Heart left ventricle (tissue), 16 donors: ENCODE results near the gene FAM170B. TPM values are rescaled to one million over a fixed set of nuclear protein-coding genes. Genes with fewer than 3 reads are reported as not detected.
A peak's percentile ranks its signal among the peaks of the same experiment; 100 is the strongest.

ENCODE experiments used
- ATAC-seq, 4 donors: fragments of 200-7000 bp; cut with Tn5 transposase; one replicate each; pipeline ENCODE4 v1.9.1; 2020 to 2022; ENCODE audit warnings: moderate library complexity in 4 of 4, mild to moderate bottlenecking in 3 of 4, moderate number of reproducible peaks in 1 of 4
- DNase-seq, 5 donors: peaks; one replicate each; pipeline ENCODE4 v3.0.0-alpha.2; 2020
- H3K27ac ChIP-seq, 12 donors: fragments of 200-600 bp; sonication (generic) in 4 of 12; one replicate each; pipeline versions ENCODE4 v1.5.0 to v1.8.0; 2016 to 2022; ENCODE audit warnings: mild to moderate bottlenecking in 2 of 12
- H3K27me3 ChIP-seq, 9 donors: fragments of 200-600 bp; sonication (generic) in 2 of 9; one replicate each; pipeline versions ENCODE4 v1.5.1 to v1.8.0; 2016 to 2022; ENCODE audit warnings: mild to moderate bottlenecking in 3 of 9
- H3K36me3 ChIP-seq, 9 donors: fragments of 200-600 bp; sonication (generic) in 2 of 9; one replicate each; pipeline versions ENCODE4 v1.5.0 to v1.8.0; 2018 to 2022; ENCODE audit warnings: mild to moderate bottlenecking in 2 of 9
- H3K4me1 ChIP-seq, 12 donors: fragments of 200-600 bp; sonication (generic) in 4 of 12; one replicate each; pipeline versions ENCODE4 v1.5.0 to v1.8.0; 2016 to 2022; ENCODE audit warnings: mild to moderate bottlenecking in 3 of 12
- H3K4me3 ChIP-seq, 12 donors: fragments of 200-600 bp; sonication (generic) in 4 of 12; one replicate each; pipeline versions ENCODE4 v1.5.0 to v1.8.0; 2017 to 2022; ENCODE audit warnings: mild to moderate bottlenecking in 9 of 12, moderate library complexity in 4 of 12
- H3K9me3 ChIP-seq, 12 donors: fragments of 200-600 bp; sonication (generic) in 4 of 12; one replicate each; pipeline versions ENCODE4 v1.5.0 to v1.8.0; 2016 to 2022; ENCODE audit warnings: mild to moderate bottlenecking in 1 of 12
- POLR2A ChIP-seq, 2 donors: fragments of 450-650 bp; IDR thresholded peaks; one replicate each; pipeline ENCODE4 v1.6.1; 2017; ENCODE audit warnings: antibody characterized with exemption in 2 of 2, mild to moderate bottlenecking in 2 of 2, moderate library complexity in 2 of 2
- WGBS, 4 donors: extraction: QIAGEN DNeasy Blood & Tissue Kit in 2 of 4; methylation state at CpG; one replicate each; pipeline versions ENCODE4 v1.1.5 to v1.1.7; 2013 to 2018; 5-methylcytosine and 5-hydroxymethylcytosine counted together
- intact Hi-C, 10 donors: fragments of 100-400 bp; cut with DNase I; formaldehyde crosslinking; loops; one replicate each; pipeline versions ENCODE4 v1.11.1 to v1.14.2; 2022
- polyA plus RNA-seq, 2 donors: library from polyadenylated mRNA; stranded (reverse); fragments of 200-250 nt; gene quantifications; one replicate each; pipeline ENCODE4 v1.2.3, GENCODE V29; 2013
- total RNA-seq, 9 donors: library from RNA; depleted of rRNA in 2 of 9; stranded (reverse); fragments of >200 nt in 2 of 9; fragmentation: NEBNext Ultra II Directional in 3 of 9; extraction: Animal tissue kit (Norgen Biotek cat#: 25700) in 3 of 9; gene quantifications; one replicate each; pipeline versions ENCODE4 v1.1.0 to v1.2.4, GENCODE V29; 2016 to 2023
- TF ChIP-seq, protein P1 (sequence below), 12 donors: fragments of 200-600 bp; sonication (generic) in 4 of 12; IDR thresholded peaks; one replicate each; pipeline versions ENCODE4 v1.5.0 to v1.8.0; 2018 to 2022; ENCODE audit warnings: antibody characterized with exemption in 12 of 12, mild to moderate bottlenecking in 5 of 12
- donor health status: ischemic (EF 13 %, LVEDD 7.1; RV severe dilation, severe dysfunction).
- donor health status: healthy with polysubstance abuse.
- donor health status: DM: no; HTN: yes; CAD: no.
- donor health status: DM: no; HTN: no; CAD: no.
- donor health status: ischemic (EF 25% LVEDD 6.9; RV normal size, moderate dysfunction).
- donor health status: ischemic (EF 25% LVEDD 5.7; RV mildly dilated, moderate dysfunction).
- donor health status: healthy.
- donor health status: DM: yes; HTN: yes; CAD: no.
- donor health status: ischemic (EF 35%, LVEDD 5.7; RV mildly dilated, moderate dysfunction).
- donor health status: nonischemic (EF 11% LVEDD 7.7; RV severe dilation, severe dysfunction).
- donor health status: DM: yes; HTN: yes; CAD: no.
- donor health status: PGD.
- donor health status: ischemic (EF 29% LVEDD 5.4; RV normal size, mild dysfunction).
- donor health status: nonischemic (EF 23%, LVEDD 6.1; RV moderate dilation, normal function).

The FAM170B gene
- total and polyA plus RNA-seq, 11 donors, result not detected

DNA sequence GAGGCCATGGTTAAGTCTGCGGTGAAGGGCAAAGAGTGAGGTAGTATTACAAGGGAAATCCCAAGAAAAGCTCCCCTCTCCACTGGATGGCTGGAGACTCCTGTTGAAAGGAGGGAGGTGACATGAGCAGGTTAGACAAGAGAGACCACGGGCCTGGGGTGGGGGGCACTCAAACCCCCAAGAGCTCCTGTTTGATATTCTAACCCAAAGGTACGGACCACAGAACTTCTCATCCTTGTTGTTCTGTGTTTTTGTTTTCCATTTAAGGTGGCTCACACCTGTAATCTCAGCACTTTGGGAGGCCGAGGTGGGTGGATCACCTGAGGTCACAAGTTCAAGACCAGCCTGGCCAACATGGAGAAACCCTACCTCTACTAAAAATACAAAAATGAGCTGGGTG, 30.1 kb downstream of the FAM170B start:
- H3K27me3 ChIP-seq, result no peaks in the 10 kb centered on the region
- intact Hi-C loops, result no loop called here
- H3K9me3 ChIP-seq, result no peaks in the 10 kb centered on the region
- DNase-seq (no peak), ATAC-seq (no peak)
- H3K4me1 ChIP-seq, result peaks cover 0 to 55% (median 35%) of the 10 kb centered on the region in 12 donors
- H3K4me3 ChIP-seq, result no peak overlapping the region
- TF ChIP-seq, protein P1, sequence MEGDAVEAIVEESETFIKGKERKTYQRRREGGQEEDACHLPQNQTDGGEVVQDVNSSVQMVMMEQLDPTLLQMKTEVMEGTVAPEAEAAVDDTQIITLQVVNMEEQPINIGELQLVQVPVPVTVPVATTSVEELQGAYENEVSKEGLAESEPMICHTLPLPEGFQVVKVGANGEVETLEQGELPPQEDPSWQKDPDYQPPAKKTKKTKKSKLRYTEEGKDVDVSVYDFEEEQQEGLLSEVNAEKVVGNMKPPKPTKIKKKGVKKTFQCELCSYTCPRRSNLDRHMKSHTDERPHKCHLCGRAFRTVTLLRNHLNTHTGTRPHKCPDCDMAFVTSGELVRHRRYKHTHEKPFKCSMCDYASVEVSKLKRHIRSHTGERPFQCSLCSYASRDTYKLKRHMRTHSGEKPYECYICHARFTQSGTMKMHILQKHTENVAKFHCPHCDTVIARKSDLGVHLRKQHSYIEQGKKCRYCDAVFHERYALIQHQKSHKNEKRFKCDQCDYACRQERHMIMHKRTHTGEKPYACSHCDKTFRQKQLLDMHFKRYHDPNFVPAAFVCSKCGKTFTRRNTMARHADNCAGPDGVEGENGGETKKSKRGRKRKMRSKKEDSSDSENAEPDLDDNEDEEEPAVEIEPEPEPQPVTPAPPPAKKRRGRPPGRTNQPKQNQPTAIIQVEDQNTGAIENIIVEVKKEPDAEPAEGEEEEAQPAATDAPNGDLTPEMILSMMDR (IDR thresholded peaks at IDR 0.05), result no peak
- no peak for TF ChIP-seq POLR2A (IDR thresholded peaks at IDR 0.05)
- no peak overlapping the region for H3K27ac ChIP-seq
- WGBS, 4 donors, result 81 to 89% (median 87%) methylated on average over 4 of the region's 4 CpGs
- H3K36me3 ChIP-seq, result peaks cover 0 to 17% (median 0%) of the 10 kb centered on the region in 9 donors

DNA sequence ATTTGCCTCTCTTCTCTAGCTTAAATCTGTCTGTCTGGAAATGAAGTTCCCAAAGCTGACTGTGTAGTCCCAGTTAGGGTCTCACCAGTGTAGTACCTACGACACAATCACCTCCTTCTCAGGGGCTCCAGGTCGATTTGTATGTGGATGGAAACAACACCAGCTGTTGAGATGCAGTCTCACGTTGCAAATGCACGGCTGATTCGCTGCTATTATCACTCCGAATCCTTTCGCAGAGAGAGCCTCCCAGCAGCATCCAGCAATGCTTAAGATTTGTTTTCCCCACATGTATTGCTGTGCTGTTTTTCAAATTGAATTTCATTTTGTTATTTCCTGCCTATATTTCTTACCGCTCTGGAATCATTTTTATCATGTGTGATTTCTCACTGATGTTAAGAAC, 34.8 kb downstream of the FAM170B start:
- Histone ChIP-seq H3K27ac (no peak overlapping the region), H3K4me3 (no peak overlapping the region), H3K36me3 (peaks cover 0 to 13% (median 0%) of the 10 kb centered on the region in 9 donors), H3K4me1 (peaks cover 0 to 44% (median 16%) of the 10 kb centered on the region in 12 donors), H3K9me3 (no peaks in the 10 kb centered on the region), H3K27me3 (no peaks in the 10 kb centered on the region)
- no peak for DNase-seq
- 82 to 89% (median 83%) methylated on average over 8 of the region's 8 CpGs for WGBS, 4 donors
- intact Hi-C loops, result no loop called here
- no peak for TF ChIP-seq POLR2A (IDR thresholded peaks at IDR 0.05)
- TF ChIP-seq, protein P1 (IDR thresholded peaks at IDR 0.05), result no peak
- no peak for ATAC-seq

DNA sequence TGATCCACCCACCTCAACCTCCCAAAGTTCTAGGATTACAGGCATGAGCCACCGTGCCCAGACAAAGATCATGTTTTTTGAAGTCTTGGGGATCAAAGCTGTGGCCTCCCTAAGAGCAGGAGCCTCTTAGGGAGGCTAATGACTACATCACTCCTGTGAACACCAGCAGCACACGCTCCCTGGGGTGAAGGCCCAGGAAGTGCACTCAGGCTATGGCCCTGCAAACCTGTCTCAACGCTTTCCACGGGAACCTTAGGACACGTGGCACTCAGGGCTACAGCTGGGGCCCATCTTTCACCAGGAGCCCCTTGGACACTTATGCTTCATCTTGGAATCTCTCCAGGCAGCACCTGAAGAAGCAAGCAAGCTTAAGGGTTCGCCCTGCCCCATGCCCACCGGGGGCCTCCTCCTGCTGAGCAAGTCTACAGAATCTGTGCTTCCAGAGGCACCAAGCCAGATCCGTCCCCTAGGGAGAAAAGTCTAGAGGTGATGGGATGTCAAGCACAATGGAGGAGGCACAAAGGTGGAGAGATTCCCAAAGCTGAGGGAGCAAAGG, 36.9 kb downstream of the FAM170B start:
- H3K27ac ChIP-seq, result peak overlapping the region in 7 of 12 donors; percentile 22 to 41 (median 28)
- TF ChIP-seq POLR2A (IDR thresholded peaks at IDR 0.05), result no peak

DNA sequence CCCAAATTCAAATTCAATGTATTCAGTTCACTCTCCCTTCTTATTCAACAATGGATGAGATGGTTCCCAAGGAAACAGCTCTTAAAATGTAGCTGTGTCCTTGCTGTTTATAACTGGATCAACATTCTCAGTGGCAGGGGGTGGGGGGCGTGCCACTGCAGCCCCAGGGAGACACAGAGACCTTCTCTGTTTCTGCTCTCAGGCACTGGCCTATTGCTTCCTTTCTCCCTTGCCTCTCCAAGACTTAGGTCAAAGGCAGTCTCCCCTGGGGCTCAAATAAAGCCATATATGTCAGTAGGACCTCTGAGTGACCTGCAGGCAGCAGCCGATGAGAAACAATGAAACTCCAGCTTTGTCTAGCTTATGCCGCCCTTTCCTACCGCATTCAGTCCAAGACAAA, 39.2 kb downstream of the FAM170B start:
- Histone ChIP-seq H3K27me3 (no peaks in the 10 kb centered on the region), H3K4me1 (peaks cover 3 to 74% (median 33%) of the 10 kb centered on the region in 12 donors), H3K9me3 (no peaks in the 10 kb centered on the region), H3K27ac (peak overlapping the region in 7 of 12 donors; percentile 9 to 49 (median 29)), H3K4me3 (no peak overlapping the region), H3K36me3 (peaks cover 0 to 9% (median 0%) of the 10 kb centered on the region in 9 donors)
- 43 to 65% (median 62%) methylated on average over 4 of the region's 4 CpGs for WGBS, 4 donors
- ATAC-seq (peak; percentile 23 to 57 (median 55)), DNase-seq (peak in 4 of 5 donors; percentile 53 to 73 (median 60))
- intact Hi-C loops, result no loop called here
- TF ChIP-seq, protein P1 (IDR thresholded peaks at IDR 0.05), result no peak
- no peak for TF ChIP-seq POLR2A (IDR thresholded peaks at IDR 0.05)

More for the DNA sequence above, 36.9 kb downstream of the FAM170B start:
- 80 to 89% (median 83%) methylated on average over 6 to 8 of the region's 8 CpGs for WGBS, 4 donors
- peaks cover 0 to 53% (median 18%) of the 10 kb centered on the region in 12 donors for H3K4me1 ChIP-seq
- peaks cover 0 to 9% (median 0%) of the 10 kb centered on the region in 9 donors for H3K36me3 ChIP-seq
- no peak overlapping the region for H3K4me3 ChIP-seq
- intact Hi-C loops, result no loop called here
- H3K9me3 ChIP-seq, result no peaks in the 10 kb centered on the region
- DNase-seq (no peak), ATAC-seq (no peak)
- H3K27me3 ChIP-seq, result no peaks in the 10 kb centered on the region
